Lower leg skin (tissue), 4 donors: Measurements from ENCODE around the gene WDPCP. TPM values are rescaled to one million over a fixed set of nuclear protein-coding genes. Genes with fewer than 3 reads are reported as not detected.

Experiments
- DNase-seq, 2 donors: peaks; one replicate each; pipeline ENCODE4 v3.0.0-alpha.2; 2019; ENCODE audit warnings: low spot score in 2 of 2
- H3K4me3 ChIP-seq: fragments of 200-600 bp; sonication (generic); 2 replicates; pipeline ENCODE4 v1.5.1; 2017; ENCODE audit warnings: mild to moderate bottlenecking, low read depth; ENCODE audit not compliant: poor library complexity, severe bottlenecking
- CTCF ChIP-seq, 3 donors: fragments of 450-650 bp; IDR thresholded peaks; one replicate each; pipeline ENCODE4 v1.5.1; 2016; ENCODE audit warnings: antibody characterized with exemption in 3 of 3, mild to moderate bottlenecking in 3 of 3, moderate library complexity in 2 of 3
- POLR2A ChIP-seq, 2 donors: fragments of 450-650 bp; IDR thresholded peaks; one replicate each; pipeline ENCODE4 v1.6.1; 2016 to 2017; ENCODE audit warnings: antibody characterized with exemption in 2 of 2, mild to moderate bottlenecking in 1 of 2, moderate library complexity in 1 of 2
- WGBS, 2 donors: methylation state at CpG; one replicate each; pipeline ENCODE4 v1.1.5; 2018; 5-methylcytosine and 5-hydroxymethylcytosine counted together
- intact Hi-C: fragments of 100-400 bp; cut with DNase I; formaldehyde crosslinking; loops from one replicate; pipeline ENCODE4 v1.15.0; 2023; ENCODE audit warnings: low total_unique reads
- total RNA-seq, 4 donors: library from RNA; depleted of rRNA; stranded (reverse); fragments of >200 nt; gene quantifications; one replicate each; pipeline ENCODE4 v1.1.0, GENCODE V29; 2016

Gene WDPCP
- total RNA-seq, 4 donors from 2014 or later: 4.5 to 10.2 (median 5.5) TPM

GRCh38 chr2:63121055-63121834 is 467.0 kb downstream of the WDPCP start:
- no peak for DNase-seq
- intact Hi-C loops: no loop called here
- no peak for TF ChIP-seq CTCF (IDR thresholded peaks at IDR 0.05)
- 95 to 97% methylated on average over 5 of the region's 5 CpGs for WGBS, 2 donors
- no peak overlapping the region for H3K4me3 ChIP-seq

GRCh38 chr2:63118821-63119220 is 469.5 kb downstream of the WDPCP start:
- TF ChIP-seq POLR2A (IDR thresholded peaks at IDR 0.05) (no peak), CTCF (IDR thresholded peaks at IDR 0.05) (no peak)
- no peak for DNase-seq
- intact Hi-C loops: no loop called here
- no peak overlapping the region for H3K4me3 ChIP-seq
- WGBS, 2 donors: 90 to 93% methylated on average over 2 of the region's 2 CpGs

- H3K4me3 ChIP-seq: no peak overlapping the region
- intact Hi-C loops: no loop called here
- TF ChIP-seq POLR2A (IDR thresholded peaks at IDR 0.05) (no peak), CTCF (IDR thresholded peaks at IDR 0.05) (no peak)
- 86 to 97% methylated on average over 1 of the region's 1 CpG for WGBS, 2 donors
- no peak for DNase-seq
Measured at GRCh38 chr2:63104482-63104881, 483.8 kb downstream of the WDPCP start.

GRCh38 chr2:63101954-63102353 is 486.3 kb downstream of the WDPCP start:
- WGBS, 2 donors: 85 to 91% methylated on average over 2 of the region's 2 CpGs
- no peak overlapping the region for H3K4me3 ChIP-seq
- TF ChIP-seq CTCF (IDR thresholded peaks at IDR 0.05) (no peak), POLR2A (IDR thresholded peaks at IDR 0.05) (no peak)
- intact Hi-C loops: no loop called here
- DNase-seq: no peak

- intact Hi-C loops: no loop called here
- 88 to 96% methylated on average over 1 of the region's 1 CpG for WGBS, 2 donors
- no peak overlapping the region for H3K4me3 ChIP-seq
- DNase-seq: no peak
- TF ChIP-seq CTCF (IDR thresholded peaks at IDR 0.05) (no peak), POLR2A (IDR thresholded peaks at IDR 0.05) (no peak)
Measured at GRCh38 chr2:63099032-63099431, 489.2 kb downstream of the WDPCP start.

GRCh38 chr2:63096491-63096890 is 491.8 kb downstream of the WDPCP start:
- intact Hi-C loops: no loop called here
- TF ChIP-seq POLR2A (IDR thresholded peaks at IDR 0.05) (no peak), CTCF (IDR thresholded peaks at IDR 0.05) (no peak)
- DNase-seq: no peak
- H3K4me3 ChIP-seq: no peak overlapping the region
- 64 to 70% methylated on average over 1 of the region's 1 CpG for WGBS, 2 donors
